GDM1 (cell line): Measurements from ENCODE around the gene CXorf51B.
"Not testable (repeated sequence)": the region's sequence is repeated elsewhere in the genome, so short reads cannot be mapped to it uniquely, and the experiment has no call there.

ENCODE experiments used
- DNase-seq: peaks from one replicate; lab custom pipeline; 2025; lab: John Stamatoyannopoulos, UW

CXorf51B gene

DNA sequence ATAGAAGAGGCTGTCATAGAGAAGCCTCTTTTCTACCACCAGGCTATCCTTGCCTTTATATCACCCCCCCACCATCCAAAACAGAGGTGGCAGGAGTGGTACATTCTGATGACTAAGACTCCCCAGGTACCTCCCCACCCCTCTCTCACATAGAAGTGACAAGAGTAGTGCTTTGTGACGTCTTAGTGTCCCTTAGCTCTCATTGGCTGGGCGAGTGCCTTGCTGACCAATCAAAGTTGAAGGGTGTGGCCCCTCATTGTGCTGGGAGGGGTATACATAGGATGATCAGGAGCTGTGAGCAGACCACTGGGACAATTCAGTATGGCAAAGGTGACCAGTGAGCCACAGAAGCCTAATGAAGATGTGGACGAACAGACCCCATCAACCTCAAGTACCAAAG lies at the start of gene CXorf51B:
TSS of gene CXorf51B (plus strand) at position 301 of the 400 bp plus-strand sequence. CDS start at position 322, 21 bp downstream.
- not testable (repeated sequence) for DNase-seq

DNA sequence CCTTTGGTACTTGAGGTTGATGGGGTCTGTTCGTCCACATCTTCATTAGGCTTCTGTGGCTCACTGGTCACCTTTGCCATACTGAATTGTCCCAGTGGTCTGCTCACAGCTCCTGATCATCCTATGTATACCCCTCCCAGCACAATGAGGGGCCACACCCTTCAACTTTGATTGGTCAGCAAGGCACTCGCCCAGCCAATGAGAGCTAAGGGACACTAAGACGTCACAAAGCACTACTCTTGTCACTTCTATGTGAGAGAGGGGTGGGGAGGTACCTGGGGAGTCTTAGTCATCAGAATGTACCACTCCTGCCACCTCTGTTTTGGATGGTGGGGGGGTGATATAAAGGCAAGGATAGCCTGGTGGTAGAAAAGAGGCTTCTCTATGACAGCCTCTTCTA lies 5.1 kb downstream of the CXorf51B start, which contains the start of gene CXorf51A:
TSS of gene CXorf51A (minus strand) at position 101 of the 400 bp plus-strand sequence. CDS start at position 80, 21 bp downstream.
- not testable (repeated sequence) for DNase-seq

- no peak for DNase-seq
These were observed 22.4 kb downstream of the CXorf51B start for GRCh38 chrX:146831994-146832393.

- DNase-seq: no peak
These were observed 44.7 kb downstream of the CXorf51B start for GRCh38 chrX:146854281-146854680.
